Brain microvascular endothelial cell (primary cell): ENCODE data around the gene PIAS3.

Experiments
- DNase-seq: peaks from one replicate; pipeline ENCODE4 v3.0.0-alpha.2; 2020
- H3K27ac ChIP-seq: fragments of 250-450 bp; sonication (Bioruptor Pico); 2 replicates; pipeline ENCODE4 v1.5.1; 2020; ENCODE audit warnings: mild to moderate bottlenecking, moderate library complexity
- H3K27me3 ChIP-seq: fragments of 250-450 bp; sonication (Bioruptor Pico); replicated peaks from 2 replicates; pipeline ENCODE4 v1.5.1; 2020; ENCODE audit warnings: mild to moderate bottlenecking
- H3K36me3 ChIP-seq: fragments of 250-450 bp; sonication (Bioruptor Pico); replicated peaks from 2 replicates; pipeline ENCODE4 v1.5.1; 2020; ENCODE audit warnings: mild to moderate bottlenecking
- H3K4me3 ChIP-seq: 2 replicates; pipeline ENCODE4 v1.5.1; 2011; ENCODE audit warnings: low read depth, mild to moderate bottlenecking, control low read depth, low read length, moderate library complexity
- in situ Hi-C: cut with HindIII; loops from 2 replicates; pipeline ENCODE4 v1.10.0; 2017; ENCODE audit warnings: low sequenced_read_pairs, low pct_ligation_motif_present
- TF ChIP-seq, protein P1 (sequence below): IDR thresholded peaks from 2 replicates; pipeline ENCODE4 v1.5.1; 2011; ENCODE audit warnings: low read depth, mild to moderate bottlenecking, moderate library complexity, low read length, control low read depth, inconsistent platforms; ENCODE audit errors: missing control alignments

The PIAS3 gene

DNA sequence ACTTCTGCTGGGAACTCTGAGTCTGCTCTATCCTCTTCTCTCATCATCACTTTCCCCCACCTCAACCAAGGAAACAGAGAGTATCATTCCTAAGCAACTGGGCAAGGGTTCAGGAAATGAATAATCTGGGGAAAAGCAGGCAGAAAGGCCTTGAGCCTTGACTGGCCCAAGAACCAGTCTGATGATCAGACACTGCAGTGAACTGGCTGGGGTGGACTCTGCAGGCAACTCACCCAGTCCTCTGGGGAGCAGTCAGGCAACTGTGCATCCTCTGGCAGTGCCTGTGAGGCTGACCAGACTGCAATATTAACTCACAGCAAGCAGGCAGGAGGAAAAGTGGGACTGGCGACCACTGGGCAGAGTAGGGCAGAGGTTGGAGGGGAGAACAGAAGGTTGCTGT is 25.8 kb upstream of the PIAS3 start:
- H3K4me3 ChIP-seq: no peak overlapping the region
- TF ChIP-seq, protein P1, sequence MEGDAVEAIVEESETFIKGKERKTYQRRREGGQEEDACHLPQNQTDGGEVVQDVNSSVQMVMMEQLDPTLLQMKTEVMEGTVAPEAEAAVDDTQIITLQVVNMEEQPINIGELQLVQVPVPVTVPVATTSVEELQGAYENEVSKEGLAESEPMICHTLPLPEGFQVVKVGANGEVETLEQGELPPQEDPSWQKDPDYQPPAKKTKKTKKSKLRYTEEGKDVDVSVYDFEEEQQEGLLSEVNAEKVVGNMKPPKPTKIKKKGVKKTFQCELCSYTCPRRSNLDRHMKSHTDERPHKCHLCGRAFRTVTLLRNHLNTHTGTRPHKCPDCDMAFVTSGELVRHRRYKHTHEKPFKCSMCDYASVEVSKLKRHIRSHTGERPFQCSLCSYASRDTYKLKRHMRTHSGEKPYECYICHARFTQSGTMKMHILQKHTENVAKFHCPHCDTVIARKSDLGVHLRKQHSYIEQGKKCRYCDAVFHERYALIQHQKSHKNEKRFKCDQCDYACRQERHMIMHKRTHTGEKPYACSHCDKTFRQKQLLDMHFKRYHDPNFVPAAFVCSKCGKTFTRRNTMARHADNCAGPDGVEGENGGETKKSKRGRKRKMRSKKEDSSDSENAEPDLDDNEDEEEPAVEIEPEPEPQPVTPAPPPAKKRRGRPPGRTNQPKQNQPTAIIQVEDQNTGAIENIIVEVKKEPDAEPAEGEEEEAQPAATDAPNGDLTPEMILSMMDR: no peak

DNA sequence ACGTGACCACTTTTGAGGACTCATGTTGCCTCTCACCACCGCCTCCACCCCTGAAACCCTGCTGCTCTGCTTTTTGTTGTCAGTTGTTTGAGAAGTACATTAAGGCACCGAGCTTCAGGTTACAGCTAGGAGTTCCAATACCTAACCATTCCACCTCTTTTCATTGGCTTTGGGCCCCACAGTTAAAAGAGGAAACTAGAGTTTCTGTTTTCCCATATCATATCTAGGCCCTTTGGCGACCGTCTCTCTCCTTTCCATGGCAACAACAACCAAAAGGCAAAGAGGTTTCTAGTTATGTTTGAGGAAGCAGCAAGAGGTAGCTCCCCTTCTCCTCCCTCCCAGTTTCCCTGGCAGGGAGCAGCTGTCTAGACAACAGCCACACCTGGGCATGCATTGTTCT is 20.9 kb upstream of the PIAS3 start:
- TF ChIP-seq, protein P1: no peak
- Histone ChIP-seq H3K27me3 (no peaks in the 10 kb centered on the region), H3K27ac (no peak overlapping the region), H3K4me3 (no peak overlapping the region), H3K36me3 (no peaks in the 10 kb centered on the region)
- in situ Hi-C loops: no loop called here
- no peak for DNase-seq

More for the DNA sequence above, 25.8 kb upstream of the PIAS3 start:
- DNase-seq: no peak
- Histone ChIP-seq H3K27me3 (no peaks in the 10 kb centered on the region), H3K27ac (no peak overlapping the region), H3K36me3 (no peaks in the 10 kb centered on the region)
- in situ Hi-C loops: no loop called here

DNA sequence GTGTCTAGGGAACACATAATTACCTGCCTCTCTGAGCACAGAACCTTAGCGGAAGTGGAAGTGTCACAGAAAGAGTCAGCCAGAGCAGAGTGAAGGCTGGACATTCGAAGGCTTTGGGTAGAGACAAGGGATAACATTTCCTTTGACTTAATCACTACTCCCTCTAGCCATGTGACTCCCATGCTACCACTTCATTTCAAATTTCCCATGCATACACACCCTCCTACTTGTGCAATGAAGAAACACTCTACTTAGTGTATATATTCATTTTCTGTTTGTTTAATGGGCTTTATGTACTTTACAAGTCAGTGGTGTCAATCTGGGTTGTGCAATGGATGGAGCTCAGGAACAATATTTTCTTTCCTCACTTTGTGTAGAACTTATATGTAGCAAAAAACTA is 19.8 kb upstream of the PIAS3 start:
- H3K27ac ChIP-seq: no peak overlapping the region
- TF ChIP-seq, protein P1: no peak
- in situ Hi-C loops: no loop called here
- H3K4me3 ChIP-seq: no peak overlapping the region
- no peaks in the 10 kb centered on the region for H3K27me3 ChIP-seq
- no peaks in the 10 kb centered on the region for H3K36me3 ChIP-seq
- no peak for DNase-seq

DNA sequence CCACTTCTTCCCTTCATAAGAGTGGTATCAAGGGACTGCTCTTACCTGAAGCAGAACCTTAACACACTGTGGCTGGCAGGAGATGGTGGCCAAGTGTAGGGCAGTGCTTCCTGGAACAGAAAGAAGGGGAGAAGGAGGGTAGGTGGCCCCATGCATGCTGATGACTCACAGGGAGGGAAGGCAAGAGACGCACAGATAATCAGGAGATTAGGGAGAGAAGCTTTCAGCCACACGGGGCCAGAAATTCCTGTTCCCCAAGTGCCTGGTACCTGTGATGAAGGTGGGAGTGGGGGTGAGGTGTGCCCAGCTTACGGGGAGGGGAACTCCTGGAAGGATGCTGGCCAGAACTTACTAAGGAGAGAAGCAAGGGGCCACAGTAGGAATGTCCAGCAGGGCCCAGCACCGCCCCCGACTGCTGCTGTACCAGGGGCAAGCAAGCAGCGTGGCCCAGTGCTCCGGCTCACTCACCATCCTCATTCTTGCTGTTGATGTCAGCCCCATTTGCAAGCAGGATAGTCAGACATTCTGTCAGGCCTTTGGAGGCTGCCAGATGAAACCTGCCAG is 19.1 kb upstream of the PIAS3 start:
- in situ Hi-C loops: no loop called here
- H3K27me3 ChIP-seq: no peaks in the 10 kb centered on the region
- no peak overlapping the region for H3K4me3 ChIP-seq
- H3K27ac ChIP-seq: no peak overlapping the region
- H3K36me3 ChIP-seq: no peaks in the 10 kb centered on the region
- TF ChIP-seq, protein P1: no peak
- DNase-seq: peak; percentile 9

DNA sequence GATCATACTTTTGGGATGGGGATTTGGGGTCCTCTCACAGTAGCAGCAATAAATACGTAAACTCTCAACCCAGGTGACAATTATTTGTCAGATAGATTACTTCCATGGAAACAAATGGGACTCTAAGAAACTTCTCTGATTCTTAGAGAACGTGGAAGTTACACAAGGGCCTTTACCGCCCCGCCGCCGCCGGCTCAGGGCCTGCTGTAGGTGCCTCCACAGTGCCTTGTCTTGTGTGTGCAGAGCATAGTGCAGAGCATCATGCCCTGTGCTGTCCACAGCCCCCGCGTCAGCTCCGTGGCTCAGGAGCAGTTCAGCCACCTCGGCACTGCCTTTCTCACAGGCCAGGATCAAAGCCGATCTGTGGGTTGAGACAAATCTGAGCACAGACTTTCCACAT is 15.8 kb upstream of the PIAS3 start:
- TF ChIP-seq, protein P1: no peak
- no peak for DNase-seq
- no peaks in the 10 kb centered on the region for H3K36me3 ChIP-seq
- H3K27ac ChIP-seq: no peak overlapping the region
- in situ Hi-C loops: no loop called here
- H3K4me3 ChIP-seq: no peak overlapping the region
- H3K27me3 ChIP-seq: no peaks in the 10 kb centered on the region
